SU-DHL-6 (cell line): ENCODE data around the gene FBXO44.

Experiments used
- EZH2phosphoT487 ChIP-seq: fragments of 200-600 bp; sonication (generic), shearing (Covaris generic); conservative IDR thresholded peaks from 2 replicates; pipeline ENCODE4 v1.6.1; 2018; ENCODE audit warnings: mild to moderate bottlenecking, antibody characterized with exemption, low read length, moderate library complexity, mixed read lengths
- TF ChIP-seq, protein P1 (sequence below): fragments of 200-600 bp; sonication (generic); IDR thresholded peaks from one replicate; pipeline ENCODE4 v1.5.1; 2017; ENCODE audit warnings: antibody characterized with exemption, mild to moderate bottlenecking, low read length, moderate library complexity; ENCODE audit not compliant: insufficient read depth, poor library complexity, severe bottlenecking

DNA sequence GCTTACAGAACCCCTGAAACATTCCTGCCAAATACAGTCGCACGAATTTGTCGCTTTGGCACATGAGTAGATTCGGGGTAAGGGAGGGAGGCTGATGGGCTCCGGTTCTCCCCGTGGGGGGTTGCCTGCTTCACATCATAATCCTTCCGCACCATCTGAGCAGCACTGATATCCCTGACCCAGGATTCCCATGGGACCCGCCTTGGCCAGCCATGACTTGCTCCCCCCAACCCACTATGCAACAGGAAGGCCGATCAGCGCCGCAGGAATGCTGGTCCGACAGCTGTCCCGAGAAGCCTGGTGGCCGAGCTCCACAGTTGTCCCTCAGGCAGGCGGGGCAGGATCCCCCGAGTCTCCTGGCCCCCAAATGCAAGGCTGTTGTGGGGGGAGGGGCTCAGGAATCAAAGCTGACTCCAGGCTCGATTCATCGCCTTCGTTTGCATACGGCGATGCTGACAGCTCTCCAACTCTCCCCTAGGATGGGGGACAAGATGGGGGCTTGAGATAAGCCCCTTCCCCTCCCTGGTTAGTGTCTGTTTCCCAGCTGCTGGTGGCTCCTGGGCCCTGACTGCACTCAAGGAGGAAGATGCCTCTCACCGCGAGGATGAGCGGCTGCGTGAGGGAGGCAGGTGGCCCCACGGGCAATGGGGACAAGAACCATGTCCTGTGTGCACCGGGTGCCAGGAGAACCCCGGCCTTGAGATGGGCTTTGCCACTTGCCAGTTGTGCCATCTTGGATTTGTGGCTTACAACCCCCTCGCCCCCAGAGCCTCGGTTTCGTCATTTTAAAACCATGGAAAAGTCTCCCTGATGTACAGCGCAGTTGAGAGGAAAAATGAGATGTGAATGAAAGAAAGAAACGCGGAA, 46.2 kb downstream of the FBXO44 start:
- TF ChIP-seq, protein P1, sequence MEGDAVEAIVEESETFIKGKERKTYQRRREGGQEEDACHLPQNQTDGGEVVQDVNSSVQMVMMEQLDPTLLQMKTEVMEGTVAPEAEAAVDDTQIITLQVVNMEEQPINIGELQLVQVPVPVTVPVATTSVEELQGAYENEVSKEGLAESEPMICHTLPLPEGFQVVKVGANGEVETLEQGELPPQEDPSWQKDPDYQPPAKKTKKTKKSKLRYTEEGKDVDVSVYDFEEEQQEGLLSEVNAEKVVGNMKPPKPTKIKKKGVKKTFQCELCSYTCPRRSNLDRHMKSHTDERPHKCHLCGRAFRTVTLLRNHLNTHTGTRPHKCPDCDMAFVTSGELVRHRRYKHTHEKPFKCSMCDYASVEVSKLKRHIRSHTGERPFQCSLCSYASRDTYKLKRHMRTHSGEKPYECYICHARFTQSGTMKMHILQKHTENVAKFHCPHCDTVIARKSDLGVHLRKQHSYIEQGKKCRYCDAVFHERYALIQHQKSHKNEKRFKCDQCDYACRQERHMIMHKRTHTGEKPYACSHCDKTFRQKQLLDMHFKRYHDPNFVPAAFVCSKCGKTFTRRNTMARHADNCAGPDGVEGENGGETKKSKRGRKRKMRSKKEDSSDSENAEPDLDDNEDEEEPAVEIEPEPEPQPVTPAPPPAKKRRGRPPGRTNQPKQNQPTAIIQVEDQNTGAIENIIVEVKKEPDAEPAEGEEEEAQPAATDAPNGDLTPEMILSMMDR: no peak
- no peak for TF ChIP-seq EZH2phosphoT487
